Transverse colon (tissue), 4 donors: ENCODE measurements around the gene NUDT9. TPM values are rescaled to one million over a fixed set of nuclear protein-coding genes. Genes with fewer than 3 reads are reported as not detected.
"Not testable (repeated sequence)": the region's sequence is repeated elsewhere in the genome, so short reads cannot be mapped to it uniquely, and the experiment has no call there.

Experiments used
- DNase-seq: peaks from one replicate; pipeline ENCODE4 v3.0.0-alpha.2; 2019
- H3K27ac ChIP-seq, 4 donors: fragments of 200-600 bp; sonication (generic); 2 replicates each; pipeline ENCODE4 v1.5.1; 2016 to 2018; ENCODE audit warnings: inconsistent platforms in 4 of 4
- H3K27me3 ChIP-seq: fragments of 200-600 bp; sonication (generic); 2 replicates; pipeline ENCODE4 v1.5.1; 2017; ENCODE audit warnings: inconsistent platforms
- H3K36me3 ChIP-seq, 4 donors: fragments of 200-600 bp; sonication (generic); 2 replicates each; pipeline ENCODE4 v1.5.1; 2017 to 2019; ENCODE audit warnings: inconsistent platforms in 4 of 4
- H3K4me1 ChIP-seq, 4 donors: fragments of 200-600 bp; sonication (generic); 2 replicates each; pipeline ENCODE4 v1.5.1; 2017 to 2020; ENCODE audit warnings: inconsistent platforms in 4 of 4
- H3K4me3 ChIP-seq, 4 donors: fragments of 200-600 bp; sonication (generic); 1 replicate in 1 of 4; 2 replicates in 3 of 4; pipeline versions ENCODE4 v1.5.1 to v1.6.1; 2017 to 2019; ENCODE audit warnings: inconsistent platforms in 4 of 4
- H3K9me3 ChIP-seq, 2 donors: fragments of 200-600 bp; sonication (generic); 2 replicates each; pipeline ENCODE4 v1.5.1; 2017 to 2019; ENCODE audit warnings: inconsistent platforms in 2 of 2
- EP300 ChIP-seq: sonication (generic); formaldehyde crosslinking; IDR thresholded peaks from one replicate; pipeline ENCODE4 v1.6.1; 2017; ENCODE audit warnings: antibody characterized with exemption, low read depth
- POLR2A ChIP-seq: fragments of 450-650 bp; IDR thresholded peaks from one replicate; pipeline ENCODE4 v1.6.1; 2016; ENCODE audit warnings: antibody characterized with exemption, mild to moderate bottlenecking, moderate library complexity
- POLR2AphosphoS5 ChIP-seq, 3 donors: sonication (generic); formaldehyde crosslinking; IDR thresholded peaks; one replicate each; pipeline ENCODE4 v1.6.1; 2016; ENCODE audit warnings: antibody characterized with exemption in 3 of 3
- WGBS, 2 donors: methylation state at CpG; one replicate each; pipeline ENCODE4 v1.1.5; 2018; ENCODE audit warnings: low coverage in 1 of 2; 5-methylcytosine and 5-hydroxymethylcytosine counted together
- in situ Hi-C, 4 donors: fragments of 200-750 bp; cut with MboI; loops; one replicate each; pipeline versions ENCODE4 v1.15.0 to v1.15.1; 2017; ENCODE audit warnings: low sequenced_read_pairs in 3 of 4, low pct_ligation_motif_present in 1 of 4, low pct_unique_long_range_greater_than_20kb in 1 of 4
- intact Hi-C: fragments of 100-400 bp; cut with DNase I; formaldehyde crosslinking; loops from one replicate; pipeline ENCODE4 v1.15.1; 2023; ENCODE audit warnings: low total_unique reads
- total RNA-seq, 4 donors: library from RNA; depleted of rRNA; stranded (reverse); fragments of >200 nt; gene quantifications; one replicate each; pipeline ENCODE4 v1.1.0, GENCODE V29; 2016
- TF ChIP-seq, protein P1 (sequence below), 5 experiments: fragments of 200-600 bp in 3 of 5; fragments of 450-650 bp in 2 of 5; sonication (generic) in 3 of 5; IDR thresholded peaks; 1 replicate in 2 of 5; 2 replicates in 3 of 5; pipeline ENCODE4 v1.5.1; 2016 to 2017; ENCODE audit warnings: antibody characterized with exemption in 5 of 5, inconsistent platforms in 3 of 5, mild to moderate bottlenecking in 2 of 5, moderate library complexity in 1 of 5

Gene NUDT9
- total RNA-seq, 4 donors from 2014 or later, result 7.6 to 25.7 (median 20.1) TPM

DNA sequence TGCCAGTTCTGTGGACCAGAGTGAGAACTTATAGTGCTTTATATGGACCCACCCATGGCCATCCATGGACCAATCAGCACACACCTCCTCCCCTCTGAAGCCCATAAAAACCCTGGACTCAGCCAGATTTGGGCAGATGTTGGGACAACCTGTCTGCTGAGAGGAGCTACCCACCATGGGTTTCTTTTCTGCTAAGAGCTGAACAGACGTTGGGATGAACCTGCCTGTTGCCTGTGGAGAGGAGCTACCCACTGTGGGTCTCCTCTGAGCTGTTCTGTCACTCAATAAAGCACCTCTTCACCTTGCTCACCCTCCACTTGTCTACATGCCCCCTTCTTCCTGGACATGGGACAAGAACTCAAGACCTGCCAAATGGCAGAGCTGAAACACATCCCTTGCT lies 22.4 kb upstream of the NUDT9 start:
- TF ChIP-seq EP300 (no peak), POLR2AphosphoS5 (IDR thresholded peaks at IDR 0.05) (no peak), POLR2A (no peak)
- TF ChIP-seq, protein P1, sequence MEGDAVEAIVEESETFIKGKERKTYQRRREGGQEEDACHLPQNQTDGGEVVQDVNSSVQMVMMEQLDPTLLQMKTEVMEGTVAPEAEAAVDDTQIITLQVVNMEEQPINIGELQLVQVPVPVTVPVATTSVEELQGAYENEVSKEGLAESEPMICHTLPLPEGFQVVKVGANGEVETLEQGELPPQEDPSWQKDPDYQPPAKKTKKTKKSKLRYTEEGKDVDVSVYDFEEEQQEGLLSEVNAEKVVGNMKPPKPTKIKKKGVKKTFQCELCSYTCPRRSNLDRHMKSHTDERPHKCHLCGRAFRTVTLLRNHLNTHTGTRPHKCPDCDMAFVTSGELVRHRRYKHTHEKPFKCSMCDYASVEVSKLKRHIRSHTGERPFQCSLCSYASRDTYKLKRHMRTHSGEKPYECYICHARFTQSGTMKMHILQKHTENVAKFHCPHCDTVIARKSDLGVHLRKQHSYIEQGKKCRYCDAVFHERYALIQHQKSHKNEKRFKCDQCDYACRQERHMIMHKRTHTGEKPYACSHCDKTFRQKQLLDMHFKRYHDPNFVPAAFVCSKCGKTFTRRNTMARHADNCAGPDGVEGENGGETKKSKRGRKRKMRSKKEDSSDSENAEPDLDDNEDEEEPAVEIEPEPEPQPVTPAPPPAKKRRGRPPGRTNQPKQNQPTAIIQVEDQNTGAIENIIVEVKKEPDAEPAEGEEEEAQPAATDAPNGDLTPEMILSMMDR (IDR thresholded peaks at IDR 0.05), result no peak
- Histone ChIP-seq H3K27me3 (no peaks in the 10 kb centered on the region), H3K27ac (no peak overlapping the region), H3K4me1 (no peaks in the 10 kb centered on the region), H3K36me3 (no peaks in the 10 kb centered on the region), H3K9me3 (no peaks in the 10 kb centered on the region), H3K4me3 (no peak overlapping the region)
- in situ Hi-C loops, result no loop called here
- no peak for DNase-seq
- 93 to 100% methylated on average over 1 of the region's 1 CpG for WGBS, 2 donors
- intact Hi-C loops, result no loop called here

DNA sequence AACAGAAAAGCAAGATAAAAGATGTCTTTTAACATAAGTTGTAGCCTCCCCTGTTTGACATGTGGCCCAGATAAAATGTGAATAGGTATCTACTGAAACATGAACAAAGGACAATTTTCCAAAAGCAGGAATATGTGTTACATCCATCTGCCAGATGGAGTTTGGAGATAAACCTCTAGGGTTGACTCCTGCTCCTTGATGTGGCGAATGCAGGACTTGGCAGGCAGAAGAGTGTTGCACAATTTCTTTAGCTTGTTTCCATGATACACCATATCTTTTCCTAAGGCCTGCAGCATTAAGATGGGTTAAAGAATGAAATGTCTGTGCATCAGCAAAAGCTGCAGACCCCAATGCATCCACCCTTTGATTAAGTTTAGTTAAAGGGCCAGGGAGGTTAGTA lies 18.6 kb upstream of the NUDT9 start:
- DNase-seq, H3K36me3 ChIP-seq, in situ Hi-C loops, H3K4me3 ChIP-seq, H3K27me3 ChIP-seq, H3K9me3 ChIP-seq, H3K27ac ChIP-seq, intact Hi-C loops: not testable (repeated sequence)
- H3K4me1 ChIP-seq, result peaks cover 0 to 23% (median 10%) of the 10 kb centered on the region in 4 donors
- WGBS, 2 donors, result 80 to 82% methylated on average over 1 of the region's 1 CpG

DNA sequence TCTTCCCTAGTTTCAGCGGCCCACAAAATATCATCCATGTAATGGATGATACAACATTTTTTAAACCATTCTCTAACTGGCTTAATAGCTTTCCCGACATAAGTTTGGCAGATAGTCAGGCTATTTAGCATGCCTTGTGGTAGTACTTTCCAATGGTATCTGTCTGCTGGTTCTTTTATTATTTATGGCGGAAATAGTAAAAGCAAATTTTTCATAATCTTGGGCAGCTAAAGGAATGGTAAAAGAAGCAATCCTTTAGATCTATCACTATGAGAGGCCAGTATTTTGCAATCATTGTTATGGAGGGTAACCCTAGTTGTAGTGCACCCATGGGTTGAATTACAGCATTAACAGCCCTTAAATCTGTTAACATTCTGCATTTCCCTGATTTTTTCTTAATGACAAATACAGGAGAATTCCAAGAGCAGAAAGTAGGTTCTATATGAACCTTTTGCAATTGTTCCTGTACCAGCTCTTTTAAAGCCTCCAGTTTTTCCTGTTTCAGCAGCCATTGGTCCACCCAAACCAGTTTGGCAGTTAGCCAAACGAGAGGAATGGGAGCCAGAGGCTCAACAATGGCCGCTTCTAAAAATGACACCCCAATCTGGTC lies 17.1 kb upstream of the NUDT9 start:
- in situ Hi-C loops, result no loop called here
- H3K36me3 ChIP-seq, result no peaks in the 10 kb centered on the region
- peaks cover 0 to 34% (median 15%) of the 10 kb centered on the region in 4 donors for H3K4me1 ChIP-seq
- H3K27me3 ChIP-seq, result no peaks in the 10 kb centered on the region
- H3K9me3 ChIP-seq, result no peaks in the 10 kb centered on the region
- intact Hi-C loops, result no loop called here
- no peak for TF ChIP-seq POLR2A
- TF ChIP-seq EP300, result no peak
- TF ChIP-seq POLR2AphosphoS5 (IDR thresholded peaks at IDR 0.05), result no peak
- TF ChIP-seq, protein P1 (IDR thresholded peaks at IDR 0.05), result no peak
- H3K4me3 ChIP-seq, result no peak overlapping the region
- H3K27ac ChIP-seq, result no peak overlapping the region
- DNase-seq, result no peak
- 71 to 76% methylated on average over 4 to 5 of the region's 5 CpGs for WGBS, 2 donors

DNA sequence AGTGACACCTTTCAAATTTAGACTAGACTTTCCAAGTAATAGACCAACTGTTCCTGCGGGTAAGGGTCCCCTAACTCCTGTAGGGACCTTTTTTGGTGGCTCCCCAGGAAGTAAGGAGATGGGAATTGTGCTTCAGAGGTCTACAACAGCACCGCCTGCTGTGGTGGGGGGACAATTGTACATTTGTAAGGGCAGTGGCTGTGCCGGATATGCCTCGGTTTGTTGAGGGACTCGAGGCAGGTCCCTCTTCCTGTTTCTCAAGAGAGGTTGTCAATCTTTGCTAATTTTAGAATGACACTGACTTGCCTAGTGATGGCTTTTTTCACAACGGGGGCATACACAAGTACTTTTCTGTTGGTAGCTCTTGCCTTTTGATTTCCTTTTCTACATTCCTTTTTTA lies 15.9 kb upstream of the NUDT9 start:
- peaks cover 0 to 46% (median 24%) of the 10 kb centered on the region in 4 donors for H3K4me1 ChIP-seq
- intact Hi-C loops, result no loop called here
- H3K27me3 ChIP-seq, result no peaks in the 10 kb centered on the region
- no peaks in the 10 kb centered on the region for H3K9me3 ChIP-seq
- TF ChIP-seq EP300, result no peak
- TF ChIP-seq, protein P1 (IDR thresholded peaks at IDR 0.05), result no peak
- no peak for TF ChIP-seq POLR2AphosphoS5 (IDR thresholded peaks at IDR 0.05)
- no peak for TF ChIP-seq POLR2A
- no peak overlapping the region for H3K27ac ChIP-seq
- in situ Hi-C loops, result no loop called here
- DNase-seq, result no peak
- H3K4me3 ChIP-seq, result no peak overlapping the region
- no peaks in the 10 kb centered on the region for H3K36me3 ChIP-seq
- 0 to 67% methylated on average over 2 to 6 of the region's 6 CpGs for WGBS, 2 donors

DNA sequence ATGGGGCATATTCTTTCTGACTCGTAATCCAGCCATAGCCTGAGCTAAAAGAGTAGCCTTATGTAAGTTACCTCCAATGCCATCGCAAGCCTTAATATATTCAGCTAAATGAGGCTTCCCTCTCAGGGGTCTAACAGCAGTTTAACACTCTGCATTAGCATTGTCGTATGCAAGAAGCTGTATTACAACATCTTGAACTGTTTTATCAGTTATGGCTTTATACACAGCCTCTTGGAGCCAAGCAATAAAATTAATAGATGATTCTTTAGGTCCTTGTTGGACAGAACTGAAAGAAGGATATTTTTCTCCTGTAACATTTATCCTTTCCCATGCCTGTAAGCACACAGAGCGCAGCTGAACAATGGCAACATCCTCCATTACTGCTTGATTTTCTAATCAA lies 15.5 kb upstream of the NUDT9 start:
- not testable (repeated sequence) for DNase-seq

More for the DNA sequence above, 15.5 kb upstream of the NUDT9 start:
- WGBS, 2 donors, result 51 to 63% methylated on average over 2 to 4 of the region's 4 CpGs
- H3K4me1 ChIP-seq, result peaks cover 0 to 46% (median 25%) of the 10 kb centered on the region in 4 donors
- intact Hi-C loops, H3K27me3 ChIP-seq, H3K9me3 ChIP-seq, in situ Hi-C loops, H3K4me3 ChIP-seq, H3K27ac ChIP-seq, H3K36me3 ChIP-seq: not testable (repeated sequence)
